PC-9 (cell line): ENCODE results near the gene LIPC. TPM values are rescaled to one million over a fixed set of nuclear protein-coding genes. Genes with fewer than 3 reads are reported as not detected.

Source experiments
- BruUV-seq: library from RNA; stranded (reverse); fragments of 400-500 nt; replicated peaks from 2 replicates; lab custom pipeline; 2021; lab: Mats Ljungman, UMichigan
- CTCF ChIA-PET: fragments of 300-600 bp; sonication (Branson Sonifier 250); formaldehyde crosslinking; loops from one replicate; lab custom pipeline; 2022; ENCODE audit warnings: antibody characterized with exemption; lab: Charles Lee
- POLR2A ChIA-PET: fragments of 300-600 bp; sonication (Branson Sonifier 250); formaldehyde crosslinking; loops from one replicate; lab custom pipeline; 2022; ENCODE audit warnings: antibody characterized with exemption; ENCODE audit not compliant: unreplicated experiment; lab: Charles Lee
- DNase-seq, 2 experiments: peaks; one replicate each; pipeline versions ENCODE4 v3.0.0 to v3.0.0-alpha.2; 2015 to 2022; ENCODE audit warnings: mixed read lengths in 1 of 2
- H2AFZ ChIP-seq: fragments of 200-600 bp; sonication (generic); 2 replicates; pipeline ENCODE4 v1.8.1; 2017; ENCODE audit warnings: antibody characterized with exemption
- H3F3A ChIP-seq: fragments of 200-600 bp; sonication (generic); 2 replicates; pipeline ENCODE4 v1.8.1; 2017; ENCODE audit warnings: antibody characterized with exemption, mild to moderate bottlenecking, low read depth; ENCODE audit not compliant: insufficient read depth
- H3K27ac ChIP-seq: fragments of 200-600 bp; sonication (generic); 2 replicates; pipeline ENCODE4 v1.6.1; 2016; ENCODE audit warnings: mixed run types
- H3K27me3 ChIP-seq: fragments of 200-600 bp; sonication (generic); 2 replicates; pipeline ENCODE4 v1.6.1; 2016; ENCODE audit warnings: low read depth, mixed run types; ENCODE audit not compliant: insufficient read depth
- H3K36me3 ChIP-seq: fragments of 200-600 bp; sonication (generic); 2 replicates; pipeline ENCODE4 v1.6.1; 2016; ENCODE audit warnings: low read depth, mixed run types
- H3K4me1 ChIP-seq: fragments of 200-600 bp; sonication (generic); replicated peaks from 2 replicates; pipeline ENCODE4 v1.6.1; 2016; ENCODE audit warnings: mixed run types; ENCODE audit not compliant: insufficient read depth
- H3K4me2 ChIP-seq: fragments of 200-600 bp; sonication (generic); 2 replicates; pipeline ENCODE4 v1.6.1; 2017; ENCODE audit warnings: mixed run types
- H3K4me3 ChIP-seq: fragments of 200-600 bp; sonication (generic); 2 replicates; pipeline ENCODE4 v1.6.1; 2016; ENCODE audit warnings: mixed run types
- H3K79me2 ChIP-seq: fragments of 200-600 bp; sonication (generic); 2 replicates; pipeline ENCODE4 v1.6.1; 2017; ENCODE audit warnings: low read depth, mixed run types
- H3K9me2 ChIP-seq: fragments of 200-600 bp; sonication (generic); 2 replicates; pipeline ENCODE4 v1.8.1; 2017; ENCODE audit warnings: mild to moderate bottlenecking; ENCODE audit not compliant: insufficient read depth
- H3K9me3 ChIP-seq: fragments of 200-600 bp; sonication (generic); 2 replicates; pipeline ENCODE4 v1.8.1; 2016; ENCODE audit warnings: low read depth; ENCODE audit not compliant: insufficient read depth
- H4K20me1 ChIP-seq: fragments of 200-600 bp; sonication (generic); 2 replicates; pipeline ENCODE4 v1.8.1; 2017; ENCODE audit not compliant: insufficient read depth
- EZH2 ChIP-seq: fragments of 200-600 bp; sonication (generic); IDR thresholded peaks from 2 replicates; pipeline ENCODE4 v1.8.0; 2017; ENCODE audit warnings: antibody characterized with exemption, low read depth
- intact Hi-C: fragments of 100-400 bp; cut with micrococcal nuclease; formaldehyde crosslinking; loops from one replicate; pipeline ENCODE4 v1.10.0; 2022; ENCODE audit not compliant: unreplicated experiment
- total RNA-seq: library from RNA; stranded (reverse); gene quantifications from 2 replicates; pipeline ENCODE4 v1.2.3, GENCODE V29; 2021
- TF ChIP-seq, protein P1 (sequence below): fragments of 200-600 bp; sonication (generic); conservative IDR thresholded peaks from 2 replicates; pipeline ENCODE4 v1.6.1; 2017; ENCODE audit warnings: mixed run types, antibody characterized with exemption, mild to moderate bottlenecking, moderate library complexity

LIPC gene
- total RNA-seq, 1 experiment from 2014 or later: not detected

DNA sequence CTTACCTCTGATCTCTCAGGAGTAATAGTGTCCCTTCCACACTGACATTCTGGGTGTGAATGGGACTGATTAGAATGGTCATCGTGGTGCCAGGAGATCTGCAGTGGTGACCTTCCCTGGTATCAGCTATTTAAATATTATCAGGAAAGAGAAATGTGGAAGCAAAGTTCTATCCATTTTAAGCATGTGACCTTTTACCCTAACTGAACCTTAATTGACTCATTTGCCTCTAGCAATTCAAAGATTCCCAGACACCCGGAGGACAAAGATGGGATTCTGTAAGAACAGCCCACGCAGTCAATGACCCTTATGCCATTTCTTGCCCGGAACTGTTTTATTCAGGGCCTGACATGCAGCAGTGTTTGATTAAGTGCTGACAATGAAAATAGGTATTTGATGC is 10.3 kb downstream of the LIPC start:
- H3K4me2 ChIP-seq: peak overlapping the region; percentile 76
- TF ChIP-seq, protein P1, sequence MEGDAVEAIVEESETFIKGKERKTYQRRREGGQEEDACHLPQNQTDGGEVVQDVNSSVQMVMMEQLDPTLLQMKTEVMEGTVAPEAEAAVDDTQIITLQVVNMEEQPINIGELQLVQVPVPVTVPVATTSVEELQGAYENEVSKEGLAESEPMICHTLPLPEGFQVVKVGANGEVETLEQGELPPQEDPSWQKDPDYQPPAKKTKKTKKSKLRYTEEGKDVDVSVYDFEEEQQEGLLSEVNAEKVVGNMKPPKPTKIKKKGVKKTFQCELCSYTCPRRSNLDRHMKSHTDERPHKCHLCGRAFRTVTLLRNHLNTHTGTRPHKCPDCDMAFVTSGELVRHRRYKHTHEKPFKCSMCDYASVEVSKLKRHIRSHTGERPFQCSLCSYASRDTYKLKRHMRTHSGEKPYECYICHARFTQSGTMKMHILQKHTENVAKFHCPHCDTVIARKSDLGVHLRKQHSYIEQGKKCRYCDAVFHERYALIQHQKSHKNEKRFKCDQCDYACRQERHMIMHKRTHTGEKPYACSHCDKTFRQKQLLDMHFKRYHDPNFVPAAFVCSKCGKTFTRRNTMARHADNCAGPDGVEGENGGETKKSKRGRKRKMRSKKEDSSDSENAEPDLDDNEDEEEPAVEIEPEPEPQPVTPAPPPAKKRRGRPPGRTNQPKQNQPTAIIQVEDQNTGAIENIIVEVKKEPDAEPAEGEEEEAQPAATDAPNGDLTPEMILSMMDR: no peak
- no peak for TF ChIP-seq EZH2
- POLR2A ChIA-PET: interaction anchor here (0.5 to 1.0 kb wide), 4 partner anchors 20 to 489 kb away, joined by 3 to 12 read pairs (median 5); no protein-coding TSS in a partner anchor

DNA sequence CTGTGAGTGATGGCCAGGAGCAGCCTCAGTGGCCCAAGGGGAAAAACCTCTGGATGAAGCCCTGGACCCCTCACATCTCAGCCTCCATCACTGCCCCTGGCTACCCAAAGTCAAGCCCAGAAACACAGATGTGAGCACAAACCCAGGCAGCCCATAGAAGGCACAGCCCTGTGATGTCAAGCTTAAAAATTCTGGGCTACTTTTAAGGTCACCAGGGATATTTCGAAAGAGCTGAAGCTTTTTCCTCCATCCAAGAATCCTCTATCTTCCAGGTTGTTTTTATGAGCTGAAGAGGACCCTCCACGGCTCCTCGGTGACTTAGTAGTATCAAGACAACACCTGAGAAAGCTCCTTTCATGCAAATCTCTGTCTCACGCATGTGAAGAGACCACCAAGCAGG is 11.5 kb downstream of the LIPC start:
- POLR2A ChIA-PET: no interaction called here
- Histone ChIP-seq H3K27ac (peak overlapping the region; percentile 100), H4K20me1 (no peaks in the 10 kb centered on the region), H3K4me2 (no peak overlapping the region), H3K9me3 (no peaks in the 10 kb centered on the region), H3K4me3 (no peak overlapping the region), H3K9me2 (no peaks in the 10 kb centered on the region), H3K79me2 (no peaks in the 10 kb centered on the region), H3K36me3 (no peaks in the 10 kb centered on the region), H3K4me1 (peaks cover 57% of the 10 kb centered on the region), H3F3A (peaks cover 42% of the 10 kb centered on the region), H2AFZ (no peak overlapping the region), H3K27me3 (no peaks in the 10 kb centered on the region)
- no TSS peak for BruUV-seq
- no peak for TF ChIP-seq EZH2
- TF ChIP-seq, protein P1: no peak
- no peak for DNase-seq
- intact Hi-C loops: no loop called here
- CTCF ChIA-PET: no interaction called here

More for the DNA sequence above, 10.3 kb downstream of the LIPC start:
- intact Hi-C loops: no loop called here
- no peaks in the 10 kb centered on the region for H3K27me3 ChIP-seq
- H3K4me1 ChIP-seq: peaks cover 61% of the 10 kb centered on the region
- no peaks in the 10 kb centered on the region for H3K79me2 ChIP-seq
- H4K20me1 ChIP-seq: no peaks in the 10 kb centered on the region
- H3K36me3 ChIP-seq: no peaks in the 10 kb centered on the region
- no TSS peak for BruUV-seq
- no peaks in the 10 kb centered on the region for H3K9me2 ChIP-seq
- H3K4me3 ChIP-seq: no peak overlapping the region
- DNase-seq: peak in 1 of 2 experiments; percentile 85
- peaks cover 42% of the 10 kb centered on the region for H3F3A ChIP-seq
- no peaks in the 10 kb centered on the region for H3K9me3 ChIP-seq
- CTCF ChIA-PET: no interaction called here
- 0 out of 2 replicates have a peak overlapping the region, but pooled peaks have one; percentile 44 for H2AFZ ChIP-seq
- H3K27ac ChIP-seq: peak overlapping the region; percentile 100

DNA sequence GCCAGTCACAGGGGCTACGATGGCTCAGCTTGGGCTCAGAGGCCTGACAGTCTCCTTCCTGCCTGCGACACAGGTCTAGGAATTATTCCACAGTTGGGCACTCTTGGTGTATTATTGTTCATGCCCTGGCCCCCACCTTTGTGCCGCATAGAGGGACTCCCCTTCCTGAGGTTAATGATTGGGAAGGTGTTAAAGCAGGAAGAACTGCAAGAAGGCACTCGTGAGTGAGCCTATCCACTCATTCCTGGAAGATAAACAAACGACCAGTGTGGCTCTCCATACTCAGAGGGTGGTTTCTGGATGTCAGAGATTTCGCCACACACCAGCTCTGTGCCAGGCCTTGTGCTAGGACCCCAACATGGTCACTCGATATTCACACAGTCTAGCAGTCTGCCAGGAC is 12.3 kb downstream of the LIPC start:
- Histone ChIP-seq H3K4me1 (peaks cover 52% of the 10 kb centered on the region), H3F3A (peaks cover 39% of the 10 kb centered on the region), H3K27me3 (no peaks in the 10 kb centered on the region), H3K36me3 (no peaks in the 10 kb centered on the region), H3K4me3 (no peak overlapping the region), H3K79me2 (no peaks in the 10 kb centered on the region), H3K4me2 (no peak overlapping the region), H4K20me1 (no peaks in the 10 kb centered on the region), H2AFZ (no peak overlapping the region), H3K27ac (no peak overlapping the region), H3K9me3 (no peaks in the 10 kb centered on the region), H3K9me2 (no peaks in the 10 kb centered on the region)
- intact Hi-C loops: no loop called here
- TF ChIP-seq, protein P1: no peak
- TF ChIP-seq EZH2: no peak
- no peak for DNase-seq
- ChIA-PET CTCF (no interaction called here), POLR2A (no interaction called here)
- no TSS peak for BruUV-seq
